Measurements from ENCODE around the gene SLC7A8. TPM values are rescaled to one million over a fixed set of nuclear protein-coding genes. Genes with fewer than 3 reads are reported as not detected.
A peak's percentile ranks its signal among the peaks of the same experiment; 100 is the strongest.

SLC7A8 gene
- total RNA-seq, 1 donor from 2014 or later = 3.3 TPM

GRCh38 chr14:23115918-23116317 lies 67.5 kb downstream of the SLC7A8 start:
- no peak for TF ChIP-seq CTCF (conservative IDR thresholded peaks at IDR 0.05; ENCODE audit: low read depth, low read length)
- H3K4me3 ChIP-seq (ENCODE audit: low read depth, low read length) = no peak overlapping the region
- no peak for DNase-seq (ENCODE audit: low read depth)

- peak; percentile 74 for DNase-seq (ENCODE audit: low read depth)
- H3K4me3 ChIP-seq (ENCODE audit: low read depth, low read length) = no peak overlapping the region
- TF ChIP-seq CTCF (conservative IDR thresholded peaks at IDR 0.05; ENCODE audit: low read depth, low read length) = no peak
Measured at GRCh38 chr14:23115039-23115731, 68.3 kb downstream of the SLC7A8 start.

DNA sequence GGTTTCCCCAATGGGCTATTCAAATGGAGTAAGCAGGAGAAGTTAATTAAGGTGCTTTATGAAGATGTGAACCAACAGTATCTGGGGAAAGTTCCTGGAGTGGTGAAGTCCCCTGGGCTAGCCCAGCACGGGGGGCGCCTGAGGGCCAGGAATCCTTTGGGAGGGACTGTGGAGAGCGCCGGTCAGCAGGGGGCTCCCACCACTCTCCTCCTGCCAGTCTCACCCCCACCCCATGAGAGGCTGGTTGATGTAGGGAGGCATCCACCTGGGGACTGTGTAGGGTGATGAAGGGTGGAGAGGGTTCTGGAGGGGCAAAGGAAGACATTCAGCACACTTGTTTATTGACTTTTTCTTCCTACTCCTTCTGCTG lies 68.8 kb downstream of the SLC7A8 start:
- TF ChIP-seq CTCF (conservative IDR thresholded peaks at IDR 0.05; ENCODE audit: low read depth, low read length) = peak; percentile 5
- DNase-seq (ENCODE audit: low read depth) = no peak
- H3K4me3 ChIP-seq (ENCODE audit: low read depth, low read length) = no peak overlapping the region

GRCh38 chr14:23114120-23114458 lies 69.4 kb downstream of the SLC7A8 start:
- H3K4me3 ChIP-seq (ENCODE audit: low read depth, low read length) = no peak overlapping the region
- TF ChIP-seq CTCF (conservative IDR thresholded peaks at IDR 0.05; ENCODE audit: low read depth, low read length) = no peak
- DNase-seq (ENCODE audit: low read depth) = no peak

DNA sequence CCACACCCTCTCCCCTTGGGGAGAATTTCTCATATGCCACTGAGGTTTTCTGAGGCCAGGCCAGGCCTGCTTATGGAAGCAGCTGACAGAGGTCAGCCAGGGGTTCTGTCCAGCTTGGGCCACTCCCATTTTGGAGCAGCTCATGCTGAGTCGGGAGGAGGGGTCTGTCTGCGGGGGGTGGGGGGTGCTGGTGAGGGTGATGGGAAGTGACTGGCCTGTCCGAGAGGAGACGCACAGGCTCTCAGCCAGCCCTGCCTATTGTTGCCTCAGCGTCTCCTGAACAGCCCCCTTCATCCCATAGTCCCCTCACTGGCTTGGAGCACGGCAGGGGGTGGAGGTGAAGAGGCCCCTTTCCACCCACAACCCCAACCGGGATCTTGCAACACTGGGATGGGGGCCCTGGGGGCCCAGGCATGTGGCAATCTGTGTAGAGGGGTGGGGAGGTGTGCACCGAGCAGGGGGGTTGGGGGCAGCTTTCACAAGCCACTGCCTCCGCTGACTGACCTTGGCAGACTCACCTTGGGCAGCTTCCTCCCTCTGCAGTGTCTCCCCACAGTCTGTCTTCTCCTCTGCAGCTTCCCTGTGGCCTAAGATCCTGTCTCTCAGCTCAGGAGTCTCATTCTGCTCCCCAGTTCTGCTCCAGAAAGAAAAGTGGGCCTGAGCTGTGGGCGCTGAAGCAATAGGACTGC lies 69.9 kb downstream of the SLC7A8 start:
- H3K4me3 ChIP-seq (ENCODE audit: low read depth, low read length) = no peak overlapping the region
- TF ChIP-seq CTCF (conservative IDR thresholded peaks at IDR 0.05; ENCODE audit: low read depth, low read length) = no peak
- no peak for DNase-seq (ENCODE audit: low read depth)

GRCh38 chr14:23112359-23113178 lies 70.9 kb downstream of the SLC7A8 start:
- DNase-seq (ENCODE audit: low read depth) = no peak
- H3K4me3 ChIP-seq (ENCODE audit: low read depth, low read length) = no peak overlapping the region
- TF ChIP-seq CTCF (conservative IDR thresholded peaks at IDR 0.05; ENCODE audit: low read depth, low read length) = no peak

Measured in epithelial cell of proximal tubule (primary cell).